ENCODE measurements around the gene NR2E3. TPM values are rescaled to one million over a fixed set of nuclear protein-coding genes. Genes with fewer than 3 reads are reported as not detected.

The NR2E3 gene
- polyA plus RNA-seq, 3 donors: 0.04 to 0.10 TPM; not detected in 1

- H3K27ac ChIP-seq (ENCODE audit: low read depth, low read length): no peak overlapping the region
- 74 to 85% (median 81%) methylated on average over 15 of the region's 15 CpGs for WGBS, 3 donors
These were observed 21.4 kb upstream of the NR2E3 start for GRCh38 chr15:71788646-71789579.

GRCh38 chr15:71789616-71790015 lies 20.7 kb upstream of the NR2E3 start:
- WGBS, 3 donors: 84 to 96% (median 90%) methylated on average over 6 of the region's 6 CpGs
- no peak overlapping the region for H3K27ac ChIP-seq (ENCODE audit: low read depth, low read length)

- WGBS, 3 donors: 57 to 85% (median 79%) methylated on average over 10 of the region's 10 CpGs
- H3K27ac ChIP-seq (ENCODE audit: low read depth, low read length): no peak overlapping the region
These were observed 20.3 kb upstream of the NR2E3 start for GRCh38 chr15:71790081-71790480.

GRCh38 chr15:71791975-71792374 lies 18.4 kb upstream of the NR2E3 start:
- WGBS, 3 donors: 89 to 93% (median 90%) methylated on average over 7 of the region's 7 CpGs
- H3K27ac ChIP-seq (ENCODE audit: low read depth, low read length): no peak overlapping the region

GRCh38 chr15:71792521-71792920 lies 17.8 kb upstream of the NR2E3 start:
- no peak overlapping the region for H3K27ac ChIP-seq (ENCODE audit: low read depth, low read length)
- WGBS, 3 donors: 26 to 59% (median 49%) methylated on average over 2 of the region's 2 CpGs

GRCh38 chr15:71798641-71799040 lies 11.7 kb upstream of the NR2E3 start:
- no peak overlapping the region for H3K27ac ChIP-seq (ENCODE audit: low read depth, low read length)
- WGBS, 3 donors: 52 to 75% (median 74%) methylated on average over 6 of the region's 6 CpGs

GRCh38 chr15:71800190-71800589 lies 10.2 kb upstream of the NR2E3 start:
- WGBS, 3 donors: 85 to 92% (median 87%) methylated on average over 3 of the region's 3 CpGs

GRCh38 chr15:71800835-71801745 lies 9.3 kb upstream of the NR2E3 start:
- no peak overlapping the region for H3K27ac ChIP-seq (ENCODE audit: low read depth, low read length)
- WGBS, 3 donors: 59 to 64% (median 63%) methylated on average over 17 of the region's 17 CpGs

More at GRCh38 chr15:71800190-71800589, 10.2 kb upstream of the NR2E3 start:
- no peak overlapping the region for H3K27ac ChIP-seq (ENCODE audit: low read depth, low read length)

- no peak overlapping the region for H3K27ac ChIP-seq (ENCODE audit: low read depth, low read length)
- WGBS, 3 donors: 88 to 95% (median 94%) methylated on average over 24 of the region's 24 CpGs
These were observed 8.3 kb upstream of the NR2E3 start for GRCh38 chr15:71801935-71802655.

- no peak overlapping the region for H3K27ac ChIP-seq (ENCODE audit: low read depth, low read length)
- 56 to 61% (median 57%) methylated on average over 21 of the region's 21 CpGs for WGBS, 3 donors
These were observed 7.6 kb upstream of the NR2E3 start for GRCh38 chr15:71802770-71803169.

- 42 to 63% (median 58%) methylated on average over 5 of the region's 5 CpGs for WGBS, 3 donors
- H3K27ac ChIP-seq (ENCODE audit: low read depth, low read length): no peak overlapping the region
These were observed 6.1 kb upstream of the NR2E3 start for GRCh38 chr15:71804226-71804625.

- no peak overlapping the region for H3K27ac ChIP-seq (ENCODE audit: low read depth, low read length)
- 55 to 68% (median 68%) methylated on average over 6 of the region's 6 CpGs for WGBS, 3 donors
These were observed 5.5 kb upstream of the NR2E3 start for GRCh38 chr15:71804695-71805470.

GRCh38 chr15:71806452-71806931 lies 3.9 kb upstream of the NR2E3 start:
- no peak overlapping the region for H3K27ac ChIP-seq (ENCODE audit: low read depth, low read length)
- WGBS, 3 donors: 39 to 56% (median 55%) methylated on average over 7 of the region's 7 CpGs

GRCh38 chr15:71807125-71807629 lies 3.2 kb upstream of the NR2E3 start:
- WGBS, 3 donors: 77 to 82% (median 80%) methylated on average over 12 to 15 of the region's 15 CpGs
- no peak overlapping the region for H3K27ac ChIP-seq (ENCODE audit: low read depth, low read length)

- no peak overlapping the region for H3K27ac ChIP-seq (ENCODE audit: low read depth, low read length)
- WGBS, 3 donors: 36 to 66% (median 58%) methylated on average over 4 of the region's 4 CpGs
These were observed 2.7 kb upstream of the NR2E3 start for GRCh38 chr15:71807691-71808091.

- H3K27ac ChIP-seq (ENCODE audit: low read depth, low read length): no peak overlapping the region
- 81 to 90% (median 84%) methylated on average over 18 of the region's 18 CpGs for WGBS, 3 donors
These were observed 1.9 kb upstream of the NR2E3 start for GRCh38 chr15:71808311-71809020.

GRCh38 chr15:71809346-71809745 lies 1.0 kb upstream of the NR2E3 start:
- 56 to 82% (median 80%) methylated on average over 8 of the region's 8 CpGs for WGBS, 3 donors
- H3K27ac ChIP-seq (ENCODE audit: low read depth, low read length): no peak overlapping the region
